Lower leg skin (tissue), 4 donors: ENCODE results near the gene TCTN3. TPM values are rescaled to one million over a fixed set of nuclear protein-coding genes. Genes with fewer than 3 reads are reported as not detected.
"Not testable (repeated sequence)": the region's sequence is repeated elsewhere in the genome, so short reads cannot be mapped to it uniquely, and the experiment has no call there.

Experiments
- DNase-seq, 2 donors: peaks; one replicate each; pipeline ENCODE4 v3.0.0-alpha.2; 2019; ENCODE audit warnings: low spot score in 2 of 2
- H3K4me3 ChIP-seq: fragments of 200-600 bp; sonication (generic); 2 replicates; pipeline ENCODE4 v1.5.1; 2017; ENCODE audit warnings: mild to moderate bottlenecking, low read depth; ENCODE audit not compliant: poor library complexity, severe bottlenecking
- CTCF ChIP-seq, 3 donors: fragments of 450-650 bp; IDR thresholded peaks; one replicate each; pipeline ENCODE4 v1.5.1; 2016; ENCODE audit warnings: antibody characterized with exemption in 3 of 3, mild to moderate bottlenecking in 3 of 3, moderate library complexity in 2 of 3
- POLR2A ChIP-seq, 2 donors: fragments of 450-650 bp; IDR thresholded peaks; one replicate each; pipeline ENCODE4 v1.6.1; 2016 to 2017; ENCODE audit warnings: antibody characterized with exemption in 2 of 2, mild to moderate bottlenecking in 1 of 2, moderate library complexity in 1 of 2
- WGBS, 2 donors: methylation state at CpG; one replicate each; pipeline ENCODE4 v1.1.5; 2018; 5-methylcytosine and 5-hydroxymethylcytosine counted together
- intact Hi-C: fragments of 100-400 bp; cut with DNase I; formaldehyde crosslinking; loops from one replicate; pipeline ENCODE4 v1.15.0; 2023; ENCODE audit warnings: low total_unique reads
- total RNA-seq, 4 donors: library from RNA; depleted of rRNA; stranded (reverse); fragments of >200 nt; gene quantifications; one replicate each; pipeline ENCODE4 v1.1.0, GENCODE V29; 2016

TCTN3 gene
- 10 to 100 TPM; 13.6 to 23.1 (median 16.3) TPM for total RNA-seq

GRCh38 chr10:95693668-95694534, at the start of gene TCTN3:
Gene TCTN3, minus strand, starts transcription at chr10:95693927. Its CDS starts 28 bp downstream, at chr10:95693899.
- TF ChIP-seq CTCF (IDR thresholded peaks at IDR 0.05) = peak in 2 of 3 donors; percentile 97 to 98
- no peak for TF ChIP-seq POLR2A (IDR thresholded peaks at IDR 0.05)
- intact Hi-C loops = loop anchor here (10.0 kb wide), 1 partner anchor 151 kb away; no protein-coding TSS in a partner anchor
- H3K4me3 ChIP-seq = peak within 1 kb of the TSS; percentile 73
- WGBS, 2 donors = 0 to 1% methylated on average over 41 to 53 of the region's 53 CpGs
- DNase-seq = peak; percentile 98 to 99

GRCh38 chr10:95742962-95743535, 49.3 kb upstream of the TCTN3 start:
- no peak for DNase-seq
- no peak overlapping the region for H3K4me3 ChIP-seq
- 80 to 82% methylated on average over 2 of the region's 2 CpGs for WGBS, 2 donors
- TF ChIP-seq CTCF (IDR thresholded peaks at IDR 0.05) (no peak), POLR2A (IDR thresholded peaks at IDR 0.05) (no peak)
- intact Hi-C loops = no loop called here

- intact Hi-C loops = no loop called here
- H3K4me3 ChIP-seq = no peak overlapping the region
- 41 to 52% methylated on average over 3 of the region's 3 CpGs for WGBS, 2 donors
- no peak for TF ChIP-seq CTCF (IDR thresholded peaks at IDR 0.05)
- no peak for TF ChIP-seq POLR2A (IDR thresholded peaks at IDR 0.05)
- DNase-seq = no peak
Measured at GRCh38 chr10:95742485-95742884, 48.8 kb upstream of the TCTN3 start.

GRCh38 chr10:95741807-95742467, 48.2 kb upstream of the TCTN3 start:
- no peak for DNase-seq
- TF ChIP-seq CTCF (IDR thresholded peaks at IDR 0.05) = no peak
- TF ChIP-seq POLR2A (IDR thresholded peaks at IDR 0.05) = no peak
- intact Hi-C loops = no loop called here
- 37 to 38% methylated on average over 6 of the region's 6 CpGs for WGBS, 2 donors
- H3K4me3 ChIP-seq = no peak overlapping the region

- TF ChIP-seq POLR2A (IDR thresholded peaks at IDR 0.05) (no peak), CTCF (IDR thresholded peaks at IDR 0.05) (no peak)
- no peak for DNase-seq
- H3K4me3 ChIP-seq = no peak overlapping the region
- WGBS, 2 donors = 89 to 93% methylated on average over 3 of the region's 3 CpGs
- intact Hi-C loops = no loop called here
Measured at GRCh38 chr10:95739056-95739455, 45.3 kb upstream of the TCTN3 start.

- WGBS, 2 donors = 89 to 93% methylated on average over 6 of the region's 6 CpGs
- H3K4me3 ChIP-seq, DNase-seq, intact Hi-C loops: not testable (repeated sequence)
Measured at GRCh38 chr10:95732907-95733306, 39.2 kb upstream of the TCTN3 start.
